Panc1 (cell line): ENCODE results near the gene MPRIP.

Experiments used
- CTCF ChIP-seq: fragments of 450-650 bp; IDR thresholded peaks from 2 replicates; pipeline ENCODE4 v1.5.1; 2017; ENCODE audit warnings: mild to moderate bottlenecking
- POLR2AphosphoS5 ChIP-seq: IDR thresholded peaks from 2 replicates; pipeline ENCODE4 v1.6.1; 2012; ENCODE audit warnings: mild to moderate bottlenecking, low read depth, low read length, moderate library complexity
- REST ChIP-seq, 2 experiments: IDR thresholded peaks; 2 replicates each; pipeline ENCODE4 v1.6.1; 2011 to 2012; ENCODE audit warnings: low read depth in 2 of 2, control low read depth in 1 of 2, low read length in 1 of 2, mild to moderate bottlenecking in 1 of 2, moderate library complexity in 1 of 2; ENCODE audit not compliant: insufficient read depth in 1 of 2
- SIN3A ChIP-seq: IDR thresholded peaks from 2 replicates; pipeline ENCODE4 v1.6.1; 2012; ENCODE audit warnings: low read depth, mild to moderate bottlenecking, low read length, moderate library complexity, borderline replicate concordance; ENCODE audit not compliant: insufficient read depth

- TF ChIP-seq CTCF, result no peak
- no peak for TF ChIP-seq REST (IDR thresholded peaks at IDR 0.05; ENCODE audit: insufficient read depth in 1 of 2, low read depth in 2 of 2, low read length in 1 of 2)
- no peak for TF ChIP-seq POLR2AphosphoS5
- TF ChIP-seq SIN3A, result no peak
Measured at GRCh38 chr17:17131839-17132238, 89.6 kb downstream of the MPRIP start.
